Skeletal muscle tissue (tissue), 4 donors: ENCODE results near the gene RGS7. TPM values are rescaled to one million over a fixed set of nuclear protein-coding genes. Genes with fewer than 3 reads are reported as not detected.

Experiments used
- H3K27ac ChIP-seq: one replicate; pipeline ENCODE4 v1.7.0; 2013; ENCODE audit warnings: mild to moderate bottlenecking, low read depth, low read length, inconsistent platforms
- H3K27me3 ChIP-seq, 3 donors: one replicate each; pipeline ENCODE4 v1.7.0; 2013; ENCODE audit warnings: low read length in 3 of 3; ENCODE audit not compliant: control insufficient read depth in 3 of 3, insufficient read depth in 3 of 3
- H3K36me3 ChIP-seq, 3 donors: one replicate each; pipeline ENCODE4 v1.7.0; 2013; ENCODE audit warnings: low read length in 3 of 3; ENCODE audit not compliant: control insufficient read depth in 3 of 3, insufficient read depth in 3 of 3
- H3K4me1 ChIP-seq, 3 donors: one replicate each; pipeline ENCODE4 v1.7.0; 2013; ENCODE audit warnings: low read length in 3 of 3, mild to moderate bottlenecking in 3 of 3; ENCODE audit not compliant: control insufficient read depth in 3 of 3, insufficient read depth in 3 of 3
- H3K4me3 ChIP-seq, 3 donors: one replicate each; pipeline ENCODE4 v1.7.0; 2013; ENCODE audit warnings: low read length in 3 of 3
- H3K9ac ChIP-seq, 3 donors: one replicate each; pipeline ENCODE4 v1.7.0; 2013; ENCODE audit warnings: low read length in 3 of 3, mild to moderate bottlenecking in 3 of 3, moderate library complexity in 2 of 3, low read depth in 1 of 3
- H3K9me3 ChIP-seq, 3 donors: one replicate each; pipeline ENCODE4 v1.7.0; 2013; ENCODE audit warnings: low read length in 3 of 3; ENCODE audit not compliant: control insufficient read depth in 3 of 3
- total RNA-seq: library from RNA; depleted of rRNA; stranded (reverse); fragments of >200 nt; gene quantifications from one replicate; pipeline ENCODE4 v1.2.3, GENCODE V29; 2014
- donor health status: Osteomylitis.

Gene RGS7
- total RNA-seq, 1 donor from 2014 or later = not detected

DNA sequence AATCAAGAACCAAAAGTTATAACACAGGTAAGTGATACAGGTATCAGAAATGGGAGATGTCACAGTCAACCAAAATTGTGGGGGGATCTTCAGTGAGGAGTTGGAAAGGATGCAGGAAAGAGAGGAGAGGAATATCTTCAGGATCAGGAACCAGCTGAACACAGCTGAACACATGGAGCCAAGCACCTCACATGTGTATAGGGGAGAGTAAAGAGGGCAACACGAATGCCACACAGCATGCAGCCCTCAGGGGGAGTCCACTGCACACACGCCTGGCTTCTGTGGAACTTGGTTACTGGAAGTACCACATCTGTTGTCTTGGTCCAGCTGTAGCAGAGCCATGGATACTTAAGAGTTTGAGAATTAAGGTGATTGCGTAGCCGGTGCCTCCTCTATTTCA lies 218.8 kb downstream of the RGS7 start:
- Histone ChIP-seq H3K9ac (no peak overlapping the region), H3K4me1 (no peaks in the 10 kb centered on the region), H3K36me3 (no peaks in the 10 kb centered on the region), H3K9me3 (peaks cover 0 to 3% (median 2%) of the 10 kb centered on the region in 3 donors), H3K4me3 (no peak overlapping the region), H3K27me3 (no peaks in the 10 kb centered on the region), H3K27ac (no peak overlapping the region)

DNA sequence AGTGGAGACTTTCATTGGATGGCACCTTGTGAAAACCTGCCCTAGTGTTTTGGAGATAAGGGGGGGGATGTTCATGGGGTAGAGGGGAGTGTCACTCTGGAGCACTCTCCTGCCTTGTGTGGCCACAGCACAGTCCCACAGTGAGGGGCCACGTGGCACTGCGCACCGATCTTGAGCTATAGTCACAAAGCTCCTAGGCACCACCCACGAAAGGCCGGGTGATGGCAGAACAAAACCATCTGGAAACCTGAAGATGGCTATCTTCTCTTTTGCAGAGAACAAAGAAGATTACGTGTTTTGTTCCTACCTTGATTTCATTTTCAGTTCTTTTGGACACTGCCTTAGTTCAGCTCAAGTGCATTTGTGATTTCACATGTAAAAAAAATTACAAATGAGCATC lies 220.6 kb downstream of the RGS7 start:
- H3K9ac ChIP-seq = no peak overlapping the region
- H3K27me3 ChIP-seq = no peaks in the 10 kb centered on the region
- no peaks in the 10 kb centered on the region for H3K36me3 ChIP-seq
- H3K27ac ChIP-seq = no peak overlapping the region
- peaks cover 0 to 3% (median 2%) of the 10 kb centered on the region in 3 donors for H3K9me3 ChIP-seq
- no peaks in the 10 kb centered on the region for H3K4me1 ChIP-seq
- H3K4me3 ChIP-seq = no peak overlapping the region

DNA sequence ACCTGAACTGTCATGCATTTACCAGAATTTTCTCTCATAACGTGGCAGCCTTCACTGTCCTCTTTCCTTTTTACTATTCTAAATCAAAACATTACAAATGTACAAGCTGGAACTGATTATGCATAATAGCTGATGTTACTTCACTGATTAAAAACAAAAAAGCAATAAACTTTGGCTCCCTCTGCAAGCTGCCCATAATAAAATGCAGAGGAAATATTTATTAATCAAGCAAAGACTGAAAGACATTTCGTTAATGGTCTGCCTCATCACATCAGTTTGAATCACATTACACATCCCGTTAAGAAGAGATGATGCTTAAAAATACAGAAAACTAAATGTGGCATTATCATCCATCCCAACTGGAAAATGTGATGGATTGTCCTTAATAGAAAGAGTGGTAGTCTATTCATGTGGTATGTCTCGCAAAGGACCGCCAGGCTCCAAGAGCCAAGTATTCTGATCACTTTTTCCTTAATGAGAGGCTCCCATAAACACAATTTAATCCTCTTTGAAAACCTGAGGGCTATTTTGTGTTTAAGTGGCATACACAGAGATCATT lies 225.3 kb downstream of the RGS7 start:
- H3K4me3 ChIP-seq = no peak overlapping the region
- H3K36me3 ChIP-seq = no peaks in the 10 kb centered on the region
- no peaks in the 10 kb centered on the region for H3K4me1 ChIP-seq
- H3K9me3 ChIP-seq = no peaks in the 10 kb centered on the region
- no peak overlapping the region for H3K27ac ChIP-seq
- H3K27me3 ChIP-seq = no peaks in the 10 kb centered on the region
- H3K9ac ChIP-seq = no peak overlapping the region

DNA sequence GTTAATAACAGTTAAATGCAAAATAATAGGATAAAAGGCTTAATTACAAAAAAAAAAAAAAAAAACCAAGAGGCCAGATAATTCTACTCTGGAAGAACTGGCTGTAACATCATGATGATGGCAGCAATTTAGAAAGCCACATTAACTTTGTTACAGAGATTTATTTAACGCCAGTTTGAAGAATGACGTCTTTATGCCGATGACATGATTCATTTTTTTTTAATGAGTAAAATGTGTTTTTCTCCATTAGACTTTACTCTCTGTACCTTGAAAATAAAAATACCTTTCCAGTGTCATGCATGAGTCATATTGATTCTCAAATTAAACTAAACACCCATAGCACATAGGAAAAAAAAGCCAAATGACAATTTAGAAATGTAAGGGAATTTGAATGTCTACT lies 226.1 kb downstream of the RGS7 start:
- Histone ChIP-seq H3K9ac (no peak overlapping the region), H3K27ac (no peak overlapping the region), H3K36me3 (no peaks in the 10 kb centered on the region), H3K9me3 (no peaks in the 10 kb centered on the region), H3K4me3 (no peak overlapping the region), H3K4me1 (no peaks in the 10 kb centered on the region), H3K27me3 (no peaks in the 10 kb centered on the region)

DNA sequence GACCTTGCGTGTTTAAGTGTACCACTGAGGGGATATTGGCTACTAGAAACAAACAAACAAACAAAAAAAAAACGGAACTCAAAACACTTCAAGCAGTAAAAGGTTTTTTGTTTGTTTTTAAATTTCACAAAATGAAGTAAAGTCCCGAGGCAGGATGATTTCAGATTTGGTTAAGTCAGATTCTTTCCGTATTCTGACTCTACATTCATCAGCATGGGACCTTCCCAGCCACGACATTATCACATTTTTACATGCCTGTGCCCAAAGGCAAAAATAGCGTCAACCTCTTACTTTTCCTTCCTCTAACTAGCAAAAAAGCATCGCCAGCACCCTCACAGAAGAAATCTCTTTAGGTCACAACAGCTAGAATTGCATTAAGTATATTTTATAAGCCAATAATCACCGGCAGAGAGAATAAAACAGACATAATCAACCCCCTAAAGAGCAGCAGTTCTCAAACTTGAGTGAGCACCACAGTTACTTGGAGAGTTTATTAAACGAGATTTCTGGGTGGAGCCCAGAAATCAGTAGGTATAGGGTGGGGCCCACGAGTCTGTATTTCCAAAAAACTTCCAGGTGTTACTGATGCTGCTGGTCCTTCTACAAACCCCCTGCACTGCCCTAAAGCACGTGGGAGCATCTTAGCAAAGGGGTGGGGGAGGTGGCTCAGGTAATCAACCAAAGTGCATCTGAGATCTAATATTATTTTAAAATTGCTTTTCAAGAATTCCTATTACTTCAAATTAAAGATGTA lies 227.6 kb downstream of the RGS7 start:
- Histone ChIP-seq H3K36me3 (no peaks in the 10 kb centered on the region), H3K27me3 (no peaks in the 10 kb centered on the region), H3K4me3 (no peak overlapping the region), H3K9me3 (no peaks in the 10 kb centered on the region), H3K4me1 (no peaks in the 10 kb centered on the region), H3K27ac (no peak overlapping the region), H3K9ac (no peak overlapping the region)

DNA sequence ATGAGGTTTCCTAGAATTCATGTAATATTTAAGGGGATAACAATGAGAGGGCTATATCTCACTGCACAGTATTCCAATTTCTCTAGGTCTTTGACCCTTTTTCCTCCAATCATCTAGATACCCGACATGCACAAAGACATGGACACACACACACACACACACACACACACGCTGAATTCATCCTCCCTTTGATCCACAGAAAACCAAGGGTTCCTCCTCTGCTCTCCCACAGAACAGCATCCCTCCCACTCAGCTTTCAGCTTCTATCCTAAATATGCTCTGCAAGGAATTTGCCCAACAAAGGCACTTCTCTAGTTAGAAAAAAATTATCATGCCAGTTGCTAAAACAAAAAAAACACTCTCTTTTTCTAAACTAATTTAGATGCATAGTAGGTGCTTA lies 231.7 kb downstream of the RGS7 start:
- Histone ChIP-seq H3K27ac (no peak overlapping the region), H3K36me3 (no peaks in the 10 kb centered on the region), H3K4me1 (no peaks in the 10 kb centered on the region), H3K27me3 (no peaks in the 10 kb centered on the region), H3K4me3 (no peak overlapping the region), H3K9me3 (no peaks in the 10 kb centered on the region), H3K9ac (no peak overlapping the region)

DNA sequence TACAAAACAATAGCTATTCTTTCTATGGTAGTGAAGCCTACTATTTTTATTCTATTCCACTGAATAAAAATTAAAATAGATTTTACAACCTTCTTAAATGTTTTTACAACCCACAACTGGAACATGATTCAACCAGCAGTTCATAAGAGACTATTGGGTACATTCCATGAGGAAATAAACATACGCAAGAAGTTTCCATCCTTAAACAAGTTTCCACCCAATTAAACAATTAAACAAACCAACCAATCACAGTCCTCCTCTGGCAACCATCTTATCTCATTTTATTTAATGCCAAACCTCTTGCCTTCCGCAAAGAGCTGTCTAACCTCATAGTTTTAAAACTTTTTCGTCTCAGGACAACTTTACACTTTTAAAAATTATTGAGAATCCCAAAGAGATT lies 239.0 kb downstream of the RGS7 start:
- Histone ChIP-seq H3K4me1 (no peaks in the 10 kb centered on the region), H3K9ac (no peak overlapping the region), H3K27ac (no peak overlapping the region), H3K36me3 (no peaks in the 10 kb centered on the region), H3K27me3 (no peaks in the 10 kb centered on the region), H3K4me3 (no peak overlapping the region), H3K9me3 (no peaks in the 10 kb centered on the region)

DNA sequence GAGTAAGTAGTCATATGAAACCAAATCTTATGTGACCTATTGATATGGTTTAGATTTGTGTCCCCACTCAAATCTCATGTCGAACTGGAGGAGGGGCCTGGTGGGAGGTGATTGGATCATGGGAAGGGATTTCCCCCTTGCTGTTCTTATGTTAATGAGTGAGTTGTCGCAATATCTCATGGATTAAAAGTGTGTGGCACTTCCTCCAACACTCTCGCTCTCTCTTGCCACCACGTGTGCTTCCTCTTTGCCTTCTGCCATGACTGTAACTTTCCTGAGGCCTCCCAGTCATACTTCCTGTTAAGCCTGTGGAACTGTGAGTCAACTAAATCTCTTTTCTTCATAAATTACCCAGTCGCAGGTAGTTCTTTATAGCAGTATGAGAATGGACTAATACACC lies 241.2 kb downstream of the RGS7 start:
- Histone ChIP-seq H3K9ac (no peak overlapping the region), H3K36me3 (no peaks in the 10 kb centered on the region), H3K27me3 (no peaks in the 10 kb centered on the region), H3K27ac (no peak overlapping the region), H3K4me3 (no peak overlapping the region), H3K9me3 (no peaks in the 10 kb centered on the region), H3K4me1 (no peaks in the 10 kb centered on the region)

DNA sequence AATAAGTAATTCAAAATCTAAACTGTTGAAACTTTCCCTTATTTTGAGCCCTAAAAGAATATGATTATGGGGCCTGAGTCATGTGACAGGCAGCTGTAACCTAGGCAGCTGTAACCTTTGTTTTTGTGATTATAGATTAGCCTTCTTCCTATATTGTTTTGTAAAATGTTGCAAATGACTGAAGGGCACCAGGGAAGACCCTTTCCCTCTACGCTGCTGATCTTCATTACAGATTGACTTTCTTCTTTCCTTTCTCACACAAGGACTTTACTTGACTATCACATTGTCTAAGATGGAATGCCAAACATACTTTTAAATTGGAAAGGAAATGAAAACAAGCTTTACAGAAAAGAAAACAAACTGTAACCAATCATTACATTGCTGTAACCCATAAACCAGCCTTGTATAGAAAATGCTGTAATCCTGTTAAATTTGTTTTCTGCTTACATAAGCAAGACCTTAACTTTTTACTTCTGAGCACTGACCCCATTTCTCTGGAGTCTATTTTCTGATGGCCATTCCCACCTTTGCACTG lies 242.2 kb downstream of the RGS7 start:
- Histone ChIP-seq H3K4me3 (no peak overlapping the region), H3K4me1 (no peaks in the 10 kb centered on the region), H3K27me3 (no peaks in the 10 kb centered on the region)

DNA sequence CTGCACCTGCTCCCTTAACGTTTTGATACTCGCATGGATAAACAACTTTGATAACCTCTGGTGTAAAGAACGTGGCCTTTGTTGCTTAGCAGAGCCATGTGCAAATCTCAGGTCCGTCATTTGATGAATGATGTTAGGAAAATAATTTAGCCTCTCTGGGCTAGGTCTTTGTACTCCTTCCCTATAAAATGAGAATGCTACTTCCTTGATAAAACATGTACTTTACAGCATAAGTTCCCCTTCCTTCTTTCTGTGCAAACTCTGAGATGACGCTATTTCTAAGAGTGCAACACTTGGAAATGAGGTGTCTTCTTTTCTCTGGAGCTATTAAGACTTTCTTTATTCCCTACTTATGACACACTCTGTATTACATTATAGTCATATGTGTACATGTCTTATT lies 243.4 kb downstream of the RGS7 start:
- no peaks in the 10 kb centered on the region for H3K27me3 ChIP-seq
- H3K4me3 ChIP-seq = no peak overlapping the region
- no peak overlapping the region for H3K27ac ChIP-seq
- no peaks in the 10 kb centered on the region for H3K4me1 ChIP-seq
- no peaks in the 10 kb centered on the region for H3K9me3 ChIP-seq
- no peaks in the 10 kb centered on the region for H3K36me3 ChIP-seq
- no peak overlapping the region for H3K9ac ChIP-seq

More for the DNA sequence above, 242.2 kb downstream of the RGS7 start:
- no peaks in the 10 kb centered on the region for H3K9me3 ChIP-seq
- no peak overlapping the region for H3K9ac ChIP-seq
- H3K27ac ChIP-seq = no peak overlapping the region
- no peaks in the 10 kb centered on the region for H3K36me3 ChIP-seq
